GM21717 (cell line): ENCODE measurements around the gene RNU6-7.
A peak's percentile ranks its signal among the peaks of the same experiment; 100 is the strongest.

Experiments
- ATAC-seq: cut with Tn5 transposase; IDR thresholded peaks from one replicate; pipeline ENCODE4 v1.9.1; 2021; ENCODE audit warnings: mild to moderate bottlenecking, moderate library complexity; ENCODE audit not compliant: unreplicated experiment

Gene RNU6-7

GRCh38 chr14:32201816-32202490 lies at the start of gene RNU6-7:
Gene RNU6-7 (plus strand): TSS chr14:32202045.
- ATAC-seq = no peak

- no peak for ATAC-seq
Observed at GRCh38 chr14:32166029-32166428, 35.8 kb upstream of the RNU6-7 start.

GRCh38 chr14:32166924-32167323 lies 34.9 kb upstream of the RNU6-7 start:
- no peak for ATAC-seq

- no peak for ATAC-seq
Observed at GRCh38 chr14:32167907-32168306, 33.9 kb upstream of the RNU6-7 start.

DNA sequence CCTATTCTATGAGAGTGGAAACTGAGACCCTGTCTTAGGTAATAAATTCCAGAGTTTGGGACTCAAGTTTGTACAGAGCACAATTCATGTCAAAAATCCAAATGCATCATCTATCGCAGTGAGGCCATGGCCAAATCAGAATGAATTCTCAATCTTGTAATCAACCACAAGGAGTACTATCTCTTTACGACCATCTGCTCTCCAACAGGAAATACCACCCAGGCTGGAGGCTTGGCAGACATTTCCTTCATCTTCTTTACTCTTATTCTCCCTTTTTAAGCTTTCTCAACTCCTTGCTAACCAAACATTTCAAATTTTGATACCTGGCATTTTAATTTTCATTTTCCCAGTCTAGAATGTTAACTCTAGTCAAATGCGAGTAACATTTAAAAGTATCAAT lies 32.7 kb upstream of the RNU6-7 start:
- no peak for ATAC-seq

DNA sequence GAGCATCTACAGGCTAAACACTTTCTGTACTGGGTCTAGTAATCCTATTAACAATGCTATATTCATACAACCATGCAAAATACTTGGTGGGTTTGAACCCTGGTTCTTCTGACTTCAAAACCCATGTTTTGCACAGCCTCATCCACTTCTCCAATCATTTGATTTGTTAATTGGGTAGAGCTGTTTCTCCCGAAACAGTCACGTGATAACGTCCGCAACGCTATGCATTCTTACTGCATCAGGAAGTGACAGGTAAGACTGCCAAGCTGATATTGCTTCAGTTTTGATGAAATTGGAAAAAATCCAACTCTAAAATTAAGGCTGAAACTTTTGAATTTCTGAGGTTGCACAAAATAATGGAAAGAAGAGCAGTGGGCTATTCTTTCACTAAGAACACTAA lies 30.4 kb upstream of the RNU6-7 start:
- no peak for ATAC-seq

GRCh38 chr14:32183151-32184058 lies 18.4 kb upstream of the RNU6-7 start:
- no peak for ATAC-seq

- no peak for ATAC-seq
Observed at GRCh38 chr14:32185097-32185496, 16.7 kb upstream of the RNU6-7 start.

DNA sequence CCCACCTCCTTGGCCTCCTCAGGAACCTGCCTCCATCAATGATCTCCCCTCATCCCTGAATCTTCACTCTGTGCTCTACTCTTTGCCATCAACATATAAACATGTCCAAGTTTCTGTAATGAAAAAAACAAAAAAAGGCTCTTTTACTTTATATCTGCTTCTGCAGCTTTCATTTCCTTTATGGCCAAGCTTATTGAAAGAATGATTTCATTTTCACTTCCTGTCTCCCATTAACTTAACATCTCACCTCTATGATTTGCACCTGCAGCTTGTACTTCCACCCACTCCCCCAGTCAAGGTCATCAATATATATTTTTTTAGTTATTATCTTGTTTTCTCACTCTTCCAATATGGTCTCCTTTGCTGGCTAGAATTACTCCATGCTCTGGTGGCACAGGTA lies 15.6 kb upstream of the RNU6-7 start:
- no peak for ATAC-seq

GRCh38 chr14:32189811-32190210 lies 12.0 kb upstream of the RNU6-7 start:
- no peak for ATAC-seq

DNA sequence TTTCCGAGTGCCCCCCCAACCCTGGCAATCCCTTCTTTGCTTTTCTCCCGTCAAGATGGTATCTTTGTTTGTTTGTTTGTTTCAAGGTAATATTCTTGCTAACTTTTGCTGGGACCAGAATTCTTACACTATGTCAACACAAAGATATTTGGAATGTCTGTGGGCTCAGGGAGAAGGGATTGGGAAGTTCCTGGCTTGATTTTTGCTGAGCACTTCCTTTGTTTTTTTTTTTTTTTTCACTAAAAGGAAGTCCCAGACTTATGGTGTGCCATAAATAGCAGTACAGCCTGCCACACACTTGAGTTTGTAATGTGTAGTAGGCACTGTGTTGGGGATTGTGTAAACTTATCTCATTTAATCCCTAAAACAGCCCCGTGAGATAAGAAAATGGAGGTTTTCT lies 11.2 kb upstream of the RNU6-7 start:
- no peak for ATAC-seq

GRCh38 chr14:32192712-32193373 lies 9.0 kb upstream of the RNU6-7 start:
- ATAC-seq = no peak

DNA sequence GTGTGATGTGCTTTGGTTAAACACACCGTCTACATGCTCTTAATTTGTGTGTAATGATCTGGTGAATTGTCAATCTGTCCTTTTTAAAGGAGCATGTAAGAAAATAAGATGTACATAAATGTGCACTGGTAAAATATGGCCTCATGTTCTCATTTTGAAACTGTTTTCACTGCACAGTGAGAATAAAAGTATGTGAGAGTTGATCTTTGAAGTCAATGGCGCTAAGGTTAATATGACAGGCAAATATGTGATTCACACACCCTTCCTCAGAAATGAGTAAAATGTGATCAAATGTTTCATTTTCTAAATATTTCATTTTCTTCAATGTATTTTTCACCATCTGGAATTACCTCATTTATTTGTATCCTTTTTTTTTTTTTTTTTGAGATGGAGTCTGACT lies 8.3 kb upstream of the RNU6-7 start:
- ATAC-seq = no peak

DNA sequence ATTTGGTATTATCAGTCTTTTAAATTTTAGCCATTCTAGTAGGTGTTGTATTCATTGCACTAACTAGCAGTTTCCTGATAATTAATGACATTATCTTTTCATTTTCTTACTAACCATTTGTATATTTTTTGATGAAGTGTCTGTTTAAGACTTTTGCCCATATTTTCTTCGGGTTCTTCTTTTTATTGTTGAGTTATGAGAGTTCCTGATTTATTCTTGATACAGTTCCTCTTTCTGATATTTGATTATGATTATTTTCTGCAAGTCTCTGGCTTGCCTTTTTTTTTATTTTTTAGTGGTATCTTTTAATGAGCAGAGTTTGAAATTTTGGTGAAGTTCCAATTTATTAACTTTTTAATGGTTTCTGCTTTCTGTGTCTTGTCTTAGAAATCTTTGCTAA lies 6.2 kb upstream of the RNU6-7 start:
- no peak for ATAC-seq

- peak; percentile 57 for ATAC-seq
Observed at GRCh38 chr14:32197919-32198318, 3.9 kb upstream of the RNU6-7 start.

DNA sequence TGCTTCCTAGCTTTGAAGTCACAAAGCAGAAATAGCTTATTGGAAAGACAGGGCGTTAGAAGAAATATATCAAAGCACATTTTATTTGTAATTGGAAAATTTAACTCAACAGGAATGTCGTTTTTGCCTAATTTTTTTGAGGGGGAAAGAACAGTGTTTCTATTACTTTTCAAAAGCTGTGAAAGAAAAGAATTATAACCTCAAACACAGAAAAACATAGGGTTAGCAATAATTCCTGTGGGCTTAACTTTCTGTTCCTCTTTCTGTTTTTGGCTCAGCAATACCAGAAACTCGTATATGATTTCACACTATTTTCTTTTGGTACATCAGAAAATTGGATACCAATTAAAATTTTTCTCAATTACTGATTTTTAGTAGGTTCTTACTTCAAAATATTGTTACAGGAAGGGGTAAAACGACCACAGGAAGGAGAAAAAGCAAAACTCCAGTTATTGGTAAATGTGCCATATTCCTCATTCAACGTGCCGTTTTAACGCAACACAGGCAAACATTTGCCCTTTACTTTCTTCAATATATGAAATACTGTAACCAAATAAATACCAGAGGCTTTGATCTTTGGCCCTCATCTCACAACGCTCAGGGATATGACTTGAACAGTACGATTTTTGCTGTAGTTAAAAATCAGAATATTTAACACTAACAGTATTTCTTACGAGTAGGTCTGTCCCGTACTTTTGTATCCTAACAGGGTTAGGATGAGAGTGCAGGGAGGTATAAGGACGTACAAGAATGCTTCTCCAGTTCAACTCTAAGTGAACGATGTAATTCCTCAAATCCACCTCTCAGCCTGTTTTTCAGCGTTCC lies 1.3 kb upstream of the RNU6-7 start:
- peak; percentile 0 for ATAC-seq

DNA sequence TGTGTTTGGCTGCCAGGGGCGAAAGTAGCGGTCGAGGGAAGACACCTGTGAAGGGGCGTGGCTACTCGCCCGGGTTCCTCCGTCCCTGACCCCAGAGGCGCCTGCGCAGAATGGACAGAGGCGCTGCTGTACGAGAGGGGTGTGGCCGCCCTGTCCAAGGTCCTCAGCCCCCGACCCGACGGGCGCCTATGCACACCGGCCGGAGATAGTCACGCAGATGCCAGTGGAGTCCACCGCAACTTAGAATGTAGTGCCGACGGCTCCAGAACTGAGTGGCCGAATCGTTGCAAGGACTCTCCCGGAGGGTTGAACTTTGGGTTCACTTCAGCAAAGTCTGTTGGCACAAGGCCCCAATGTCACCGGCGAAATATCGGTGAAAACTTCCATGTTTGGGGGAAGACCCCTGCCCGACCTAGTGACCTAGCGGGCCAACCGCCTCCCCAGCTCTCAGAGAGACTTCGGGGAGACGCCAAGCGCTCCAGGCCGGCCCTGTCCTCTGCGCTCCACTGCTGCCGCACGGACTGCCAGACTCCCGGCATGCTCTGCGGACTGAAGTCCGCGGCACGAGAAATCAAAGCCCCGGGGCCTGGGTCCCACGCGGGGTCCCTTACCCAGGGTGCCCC lies 541 bp upstream of the RNU6-7 start:
- ATAC-seq = peak; percentile 44

DNA sequence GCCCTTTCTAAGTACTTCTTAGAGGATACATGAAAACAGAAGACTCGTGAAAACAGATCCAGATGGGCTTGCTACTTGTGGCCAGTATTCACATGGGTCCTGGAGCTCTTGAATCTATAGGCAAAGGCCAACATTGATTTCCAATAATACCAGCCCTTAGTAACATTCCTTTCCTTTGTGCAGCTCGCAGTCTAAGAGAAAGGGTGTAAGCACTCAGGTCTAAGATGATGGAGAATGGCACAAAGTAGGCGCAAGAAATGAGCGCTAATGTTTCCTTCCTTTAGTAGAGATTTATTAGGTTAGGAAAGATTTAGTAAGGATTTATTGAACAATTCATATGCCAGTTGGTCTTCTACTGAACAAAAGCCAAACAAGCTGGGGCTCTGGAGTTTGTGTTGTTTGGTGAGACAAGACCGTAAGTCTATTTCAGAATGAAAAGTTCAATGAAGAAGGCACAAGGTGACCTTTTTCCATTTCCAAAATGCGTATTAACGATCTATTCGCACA lies 699 bp downstream of the RNU6-7 start:
- ATAC-seq = no peak

- peak; percentile 54 for ATAC-seq
Observed at GRCh38 chr14:32202998-32203882, 1.4 kb downstream of the RNU6-7 start, which contains the start of gene RNU6-8. Gene RNU6-8 (minus strand): TSS chr14:32203269.
